Hepatocyte (in vitro differentiated cells): ENCODE data around the gene ATP1B1.

Source experiments
- EZH2 ChIP-seq: fragments of 200-600 bp; sonication (generic); IDR thresholded peaks from 2 replicates; pipeline ENCODE4 v1.6.1; 2016; ENCODE audit warnings: antibody characterized with exemption, mild to moderate bottlenecking, borderline replicate concordance
- TF ChIP-seq, protein P1 (sequence below): fragments of 200-600 bp; sonication (generic); IDR thresholded peaks from 2 replicates; pipeline ENCODE4 v1.5.1; 2016; ENCODE audit warnings: antibody characterized with exemption, mild to moderate bottlenecking; ENCODE audit not compliant: poor library complexity

GRCh38 chr1:169127305-169127704, 20.8 kb downstream of the ATP1B1 start:
- TF ChIP-seq, protein P1, sequence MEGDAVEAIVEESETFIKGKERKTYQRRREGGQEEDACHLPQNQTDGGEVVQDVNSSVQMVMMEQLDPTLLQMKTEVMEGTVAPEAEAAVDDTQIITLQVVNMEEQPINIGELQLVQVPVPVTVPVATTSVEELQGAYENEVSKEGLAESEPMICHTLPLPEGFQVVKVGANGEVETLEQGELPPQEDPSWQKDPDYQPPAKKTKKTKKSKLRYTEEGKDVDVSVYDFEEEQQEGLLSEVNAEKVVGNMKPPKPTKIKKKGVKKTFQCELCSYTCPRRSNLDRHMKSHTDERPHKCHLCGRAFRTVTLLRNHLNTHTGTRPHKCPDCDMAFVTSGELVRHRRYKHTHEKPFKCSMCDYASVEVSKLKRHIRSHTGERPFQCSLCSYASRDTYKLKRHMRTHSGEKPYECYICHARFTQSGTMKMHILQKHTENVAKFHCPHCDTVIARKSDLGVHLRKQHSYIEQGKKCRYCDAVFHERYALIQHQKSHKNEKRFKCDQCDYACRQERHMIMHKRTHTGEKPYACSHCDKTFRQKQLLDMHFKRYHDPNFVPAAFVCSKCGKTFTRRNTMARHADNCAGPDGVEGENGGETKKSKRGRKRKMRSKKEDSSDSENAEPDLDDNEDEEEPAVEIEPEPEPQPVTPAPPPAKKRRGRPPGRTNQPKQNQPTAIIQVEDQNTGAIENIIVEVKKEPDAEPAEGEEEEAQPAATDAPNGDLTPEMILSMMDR: no peak
- no peak for TF ChIP-seq EZH2
